GM12874 (cell line): ENCODE results near the gene MACROD2.

Experiments used
- TF ChIP-seq, protein P1 (sequence below): IDR thresholded peaks from 2 replicates; pipeline ENCODE4 v1.5.1; 2011; ENCODE audit warnings: low read depth, mild to moderate bottlenecking, control low read depth, low read length, moderate library complexity; ENCODE audit not compliant: insufficient read depth

MACROD2 gene

DNA sequence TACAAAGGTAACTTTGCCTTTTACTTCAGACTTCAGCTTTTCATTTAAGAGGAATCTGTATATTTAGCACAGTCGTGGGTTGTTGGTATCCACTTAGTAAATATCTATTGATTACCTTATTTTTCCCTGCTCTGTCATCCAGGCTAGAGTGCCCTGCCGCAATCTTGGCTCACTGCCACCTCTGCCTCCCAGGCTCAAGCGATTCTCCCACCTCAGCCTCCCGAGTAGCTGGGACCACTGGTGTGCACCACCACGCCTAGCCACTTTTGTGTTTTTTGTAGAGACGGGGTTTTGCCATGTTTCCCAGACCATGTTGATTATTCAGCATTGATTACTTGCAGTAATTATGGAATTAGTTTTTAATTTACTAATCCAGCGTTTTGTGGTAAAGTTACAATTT, 41.3 kb downstream of the MACROD2 start:
- TF ChIP-seq, protein P1, sequence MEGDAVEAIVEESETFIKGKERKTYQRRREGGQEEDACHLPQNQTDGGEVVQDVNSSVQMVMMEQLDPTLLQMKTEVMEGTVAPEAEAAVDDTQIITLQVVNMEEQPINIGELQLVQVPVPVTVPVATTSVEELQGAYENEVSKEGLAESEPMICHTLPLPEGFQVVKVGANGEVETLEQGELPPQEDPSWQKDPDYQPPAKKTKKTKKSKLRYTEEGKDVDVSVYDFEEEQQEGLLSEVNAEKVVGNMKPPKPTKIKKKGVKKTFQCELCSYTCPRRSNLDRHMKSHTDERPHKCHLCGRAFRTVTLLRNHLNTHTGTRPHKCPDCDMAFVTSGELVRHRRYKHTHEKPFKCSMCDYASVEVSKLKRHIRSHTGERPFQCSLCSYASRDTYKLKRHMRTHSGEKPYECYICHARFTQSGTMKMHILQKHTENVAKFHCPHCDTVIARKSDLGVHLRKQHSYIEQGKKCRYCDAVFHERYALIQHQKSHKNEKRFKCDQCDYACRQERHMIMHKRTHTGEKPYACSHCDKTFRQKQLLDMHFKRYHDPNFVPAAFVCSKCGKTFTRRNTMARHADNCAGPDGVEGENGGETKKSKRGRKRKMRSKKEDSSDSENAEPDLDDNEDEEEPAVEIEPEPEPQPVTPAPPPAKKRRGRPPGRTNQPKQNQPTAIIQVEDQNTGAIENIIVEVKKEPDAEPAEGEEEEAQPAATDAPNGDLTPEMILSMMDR: no peak

DNA sequence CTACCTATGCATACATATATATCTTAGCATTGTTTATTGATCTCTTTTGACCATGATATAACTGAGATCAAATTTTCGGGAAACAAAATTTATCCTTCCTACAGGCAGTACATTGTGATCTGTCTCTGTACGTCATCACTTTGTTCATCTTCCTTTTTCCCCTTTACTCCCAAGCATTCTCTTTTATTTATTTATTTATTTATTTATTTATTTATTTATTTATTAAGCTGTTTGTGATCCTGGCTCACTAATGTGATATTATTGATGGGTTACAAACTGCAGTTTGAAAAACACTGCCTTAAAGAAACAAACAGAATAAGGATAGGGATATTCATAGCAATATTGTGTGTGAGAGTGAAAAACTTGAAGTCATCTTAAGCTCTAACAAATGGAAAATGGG, 51.2 kb downstream of the MACROD2 start:
- TF ChIP-seq, protein P1: no peak

DNA sequence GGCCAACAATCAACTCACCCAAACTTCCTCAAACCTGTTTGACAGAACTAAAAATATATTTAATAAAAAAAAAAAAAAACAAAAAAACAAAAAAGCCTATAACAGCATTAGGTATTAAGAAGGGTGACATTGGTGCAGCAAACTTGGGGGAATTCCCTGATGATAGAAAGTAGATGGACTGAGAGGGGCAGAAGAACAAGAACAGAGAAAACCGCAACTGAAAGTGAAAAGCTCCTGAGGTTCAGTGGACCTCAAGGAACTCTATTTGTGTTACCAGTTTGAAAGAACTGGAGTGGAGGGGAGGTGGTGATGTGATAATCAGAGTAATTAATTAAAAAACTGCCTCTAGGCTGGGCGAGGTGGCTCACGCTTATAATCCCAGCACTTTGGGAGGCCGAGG, 53.8 kb downstream of the MACROD2 start:
- TF ChIP-seq, protein P1: no peak

DNA sequence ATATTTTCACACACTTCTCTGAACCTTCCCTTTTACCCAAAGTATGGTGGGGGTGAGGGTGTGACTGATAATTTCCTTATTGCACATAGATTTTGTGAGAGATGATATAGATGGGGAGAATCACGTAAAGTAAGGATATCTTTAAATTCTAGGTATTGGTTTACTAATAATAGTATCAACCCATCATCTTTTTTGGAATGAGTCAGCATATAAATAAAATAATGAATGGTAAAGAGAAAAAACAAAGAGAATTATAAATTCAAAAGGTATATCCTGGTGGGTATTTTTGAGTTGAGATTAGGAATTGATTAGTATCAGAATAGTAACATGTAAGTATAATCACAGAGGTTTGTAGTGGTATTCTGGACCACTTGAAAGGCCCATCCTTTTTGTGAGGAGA, 56.1 kb downstream of the MACROD2 start:
- TF ChIP-seq, protein P1: no peak

DNA sequence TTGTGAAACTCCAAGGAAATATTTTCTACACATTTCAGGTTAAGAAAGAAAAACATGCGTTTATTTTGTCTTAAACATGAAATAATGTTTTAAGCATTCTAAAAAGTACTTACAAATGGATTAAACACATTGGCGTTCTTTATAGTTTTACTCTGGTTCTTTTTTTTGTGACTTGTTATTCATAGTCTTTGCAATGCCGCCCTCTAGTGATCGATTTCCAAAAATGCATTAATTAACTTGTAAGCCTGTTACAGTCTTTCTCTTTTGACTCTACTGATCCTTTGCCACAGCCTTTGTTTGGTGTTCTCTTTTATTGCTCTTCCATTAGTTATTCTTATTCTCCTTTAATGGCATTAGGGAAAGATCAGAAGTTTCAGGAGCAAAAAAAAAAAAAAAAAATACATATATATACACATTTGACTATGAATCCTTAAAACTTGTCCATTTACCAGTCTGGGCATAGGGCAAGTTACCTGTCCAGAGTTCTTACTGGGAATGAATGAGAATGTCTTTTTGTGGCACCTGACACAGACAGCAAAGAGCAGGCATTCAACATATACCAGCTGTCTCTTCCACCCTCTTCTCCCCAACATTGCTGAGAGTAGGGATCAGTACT, 59.9 kb downstream of the MACROD2 start:
- TF ChIP-seq, protein P1: peak; percentile 33; the same call in 1 of the 2 replicates

DNA sequence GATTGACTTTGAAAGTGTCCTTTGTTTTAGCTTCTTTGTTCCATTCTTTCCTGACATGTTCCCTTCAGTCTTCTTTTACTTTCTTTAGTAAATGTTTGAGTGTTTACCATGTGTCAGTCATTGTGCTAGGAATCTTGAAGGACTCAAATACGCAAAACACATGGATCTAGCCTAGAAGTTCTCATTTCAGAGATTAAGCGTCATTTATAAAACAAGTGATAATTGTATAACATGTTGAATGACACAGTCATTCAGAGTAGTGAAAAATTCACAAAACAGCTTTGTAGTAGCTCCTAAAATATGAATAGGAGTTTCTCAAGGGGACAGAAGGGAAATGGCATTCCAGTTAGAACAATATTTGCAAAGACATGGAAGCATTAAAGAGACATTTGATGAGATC, 66.9 kb downstream of the MACROD2 start:
- TF ChIP-seq, protein P1: no peak

DNA sequence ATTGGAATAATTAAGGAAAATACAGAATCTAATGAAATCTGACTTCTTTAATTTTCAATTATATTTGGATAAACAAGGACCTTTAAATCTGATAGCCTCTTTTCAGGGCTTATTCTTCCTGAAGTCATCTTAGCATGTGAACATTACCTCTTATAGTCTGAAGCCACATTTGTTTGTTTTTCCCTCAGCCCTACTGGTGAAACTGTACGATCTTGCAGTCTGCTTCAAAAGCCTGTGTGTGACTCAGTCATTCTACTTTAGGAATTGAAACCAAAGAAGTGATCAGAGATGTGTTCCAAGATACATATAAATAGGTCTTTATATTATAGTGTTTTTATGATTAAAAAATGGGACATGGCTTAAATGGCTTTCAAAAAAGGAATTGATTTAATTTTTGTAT, 67.5 kb downstream of the MACROD2 start:
- TF ChIP-seq, protein P1: no peak
